CD1c-positive myeloid dendritic cell (primary cell): ENCODE measurements around the gene ST8SIA6.
"Not testable (repeated sequence)": the region's sequence is repeated elsewhere in the genome, so short reads cannot be mapped to it uniquely, and the experiment has no call there.

Source experiments
- DNase-seq: peaks from one replicate; pipeline ENCODE4 v3.0.0-alpha.2; 2016; ENCODE audit errors: extremely low spot score

Gene ST8SIA6

DNA sequence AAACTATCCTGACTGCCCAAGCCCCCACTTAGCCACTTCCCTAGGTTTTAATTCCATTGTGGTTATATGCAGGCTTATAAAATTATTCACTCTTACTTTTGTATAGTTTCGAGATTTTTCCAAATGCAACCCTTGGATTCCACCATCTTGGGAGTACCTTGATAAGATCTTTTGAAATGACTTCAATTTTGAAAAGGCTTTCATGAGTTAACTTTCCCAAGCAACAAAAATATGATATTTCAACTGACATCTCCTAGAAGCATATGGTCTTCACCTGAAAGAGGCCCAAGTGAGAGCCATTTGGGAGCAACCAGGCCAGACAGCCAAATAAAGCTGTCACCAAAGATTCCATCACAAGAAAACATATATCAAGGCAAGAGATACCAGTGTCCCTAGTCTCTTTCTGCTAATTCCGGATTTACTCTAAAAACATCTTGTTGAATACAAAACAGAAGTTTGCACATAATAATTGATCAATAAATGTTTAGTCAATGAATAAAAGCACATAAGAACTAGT lies 1.7 kb upstream of the ST8SIA6 start:
- no peak for DNase-seq

DNA sequence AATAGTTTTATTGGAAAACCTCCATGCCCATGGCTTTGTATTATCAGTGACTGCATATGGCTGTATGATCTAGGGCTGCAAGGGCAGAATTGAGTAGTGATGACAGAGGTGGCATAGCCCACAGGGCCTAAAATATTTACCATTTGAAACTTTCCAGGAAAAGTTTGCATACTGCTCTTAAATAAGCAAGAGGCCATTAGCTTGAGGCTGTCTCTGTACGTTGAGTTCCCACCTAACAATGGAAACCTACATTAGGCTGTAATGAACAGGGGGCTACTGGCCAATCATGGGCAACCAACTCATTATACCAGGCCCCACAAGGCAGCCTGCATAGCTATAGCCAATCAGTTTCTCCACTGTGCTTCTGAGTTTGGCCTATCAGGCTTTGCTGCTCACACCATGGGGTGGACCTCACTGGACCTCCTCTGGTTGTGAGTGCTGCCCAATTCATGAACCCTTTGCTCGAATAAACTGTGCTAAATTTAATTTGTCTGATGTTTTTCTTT lies 673 bp upstream of the ST8SIA6 start:
- no peak for DNase-seq

GRCh38 chr10:17453373-17454091 lies 863 bp downstream of the ST8SIA6 start:
- DNase-seq = peak; percentile 37

GRCh38 chr10:17453035-17453372 lies 1.4 kb downstream of the ST8SIA6 start:
- DNase-seq = no peak

GRCh38 chr10:17452060-17452841 lies 2.1 kb downstream of the ST8SIA6 start:
- DNase-seq = peak; percentile 24

GRCh38 chr10:17450024-17450423 lies 4.4 kb downstream of the ST8SIA6 start:
- no peak for DNase-seq

GRCh38 chr10:17445400-17445998 lies 8.9 kb downstream of the ST8SIA6 start:
- no peak for DNase-seq

- DNase-seq = no peak
These were observed 10.0 kb downstream of the ST8SIA6 start for GRCh38 chr10:17444388-17444714.

DNA sequence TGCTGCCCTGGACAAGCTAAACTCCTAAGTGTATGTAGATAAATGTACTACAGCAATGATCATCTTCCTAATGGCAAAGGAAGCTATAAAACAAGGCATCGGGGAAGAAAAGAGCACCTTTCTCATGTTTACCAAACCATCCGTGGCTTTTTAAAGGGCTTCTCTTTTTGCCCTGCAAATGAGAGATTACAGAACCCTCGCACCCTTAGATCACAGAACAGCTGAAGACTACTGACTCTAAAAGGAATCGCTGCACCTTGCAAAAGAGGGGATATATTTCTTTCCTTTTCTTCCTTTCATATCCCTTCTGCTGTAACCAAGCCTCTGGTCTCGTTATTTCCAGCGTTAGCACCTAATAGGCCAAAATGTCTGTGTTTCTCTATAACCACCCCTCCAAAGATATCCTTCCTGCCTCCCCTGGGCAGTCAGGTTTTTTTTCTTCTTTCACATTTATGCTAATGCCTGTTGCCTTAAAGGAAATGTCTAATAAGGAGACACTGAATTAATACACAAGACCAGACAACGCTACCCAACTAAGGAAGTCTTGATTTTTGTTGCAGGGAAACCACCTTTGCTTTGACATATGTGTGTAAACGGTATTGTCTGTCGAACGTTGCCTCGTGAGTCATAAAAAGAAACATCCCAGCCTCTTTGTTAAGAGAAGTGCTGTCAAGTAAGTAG lies 10.5 kb downstream of the ST8SIA6 start:
- DNase-seq = no peak

DNA sequence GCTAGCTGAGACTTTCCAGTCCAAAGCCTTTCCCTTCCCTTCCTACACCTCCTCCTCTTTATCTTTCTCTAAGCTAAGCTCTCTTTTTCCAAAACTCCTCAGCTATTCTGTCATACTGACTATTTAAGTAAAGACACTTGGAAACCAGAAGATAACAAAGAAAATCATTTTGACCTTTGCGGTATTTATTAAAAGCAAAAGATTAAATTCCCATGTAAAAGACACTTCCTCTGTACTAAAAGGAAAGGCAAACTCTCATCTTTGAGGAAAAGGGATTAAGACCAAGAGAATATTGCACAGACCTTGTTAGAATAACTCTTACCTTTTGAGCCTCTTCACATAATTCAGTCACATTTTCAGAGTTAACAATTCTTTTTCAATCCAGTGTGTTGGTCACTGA lies 15.8 kb downstream of the ST8SIA6 start:
- DNase-seq = no peak

DNA sequence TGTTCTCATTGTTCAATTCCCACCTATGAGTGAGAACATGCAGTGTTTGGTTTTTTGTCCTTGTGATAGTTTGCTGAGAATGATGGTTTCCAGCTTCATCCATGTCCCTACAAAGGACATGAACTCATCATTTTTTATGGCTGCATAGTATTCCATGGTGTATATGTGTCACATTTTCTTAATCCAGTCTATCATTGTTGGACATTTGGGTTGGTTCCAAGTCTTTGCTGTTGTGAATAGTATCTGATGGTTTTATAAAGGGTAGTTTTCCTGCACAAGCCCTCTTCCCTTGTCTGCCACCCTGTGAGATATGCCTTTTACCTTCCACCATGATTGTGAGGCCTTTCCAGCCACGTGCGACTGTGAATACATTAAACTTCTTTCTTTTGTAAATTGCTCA lies 17.8 kb downstream of the ST8SIA6 start:
- not testable (repeated sequence) for DNase-seq

DNA sequence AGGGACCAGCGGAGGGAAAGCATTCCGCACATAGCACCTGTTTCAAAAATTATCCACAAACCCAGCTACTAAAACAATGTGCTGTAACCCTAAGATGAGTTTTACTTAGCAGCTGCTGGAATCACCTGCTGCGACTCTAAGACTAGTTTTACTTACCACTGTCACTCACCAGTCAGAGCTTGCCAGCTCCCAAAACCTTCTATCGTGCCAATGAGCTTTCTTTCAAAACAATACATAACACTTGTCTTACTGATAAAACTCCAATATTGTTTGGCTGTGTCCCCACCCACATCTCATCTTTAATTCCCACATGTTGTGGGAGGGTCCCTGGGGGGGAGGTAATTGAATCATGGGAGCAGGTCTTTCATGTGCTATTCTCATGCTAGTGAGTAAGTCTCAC lies 18.4 kb downstream of the ST8SIA6 start:
- DNase-seq = no peak

- no peak for DNase-seq
These were observed 19.2 kb downstream of the ST8SIA6 start for GRCh38 chr10:17435187-17435586.

DNA sequence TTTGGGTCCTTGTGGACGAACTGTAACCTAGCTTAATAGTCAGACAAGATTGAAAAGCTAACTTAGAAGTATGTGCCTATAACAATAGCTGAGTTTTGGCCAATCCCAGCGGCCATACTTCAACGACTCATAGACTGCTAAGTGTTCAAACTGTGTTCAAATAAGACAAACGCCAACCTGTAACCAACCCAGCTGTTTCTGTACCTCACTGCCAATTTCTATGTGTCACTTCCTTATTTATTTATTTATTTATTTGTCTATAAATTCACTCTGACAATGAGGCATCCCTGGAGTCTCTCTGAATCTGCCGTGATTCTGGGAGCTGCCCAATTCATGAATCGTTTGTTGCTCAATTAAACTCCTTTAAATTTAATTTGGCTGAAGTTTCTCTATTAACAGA lies 21.7 kb downstream of the ST8SIA6 start:
- no peak for DNase-seq

DNA sequence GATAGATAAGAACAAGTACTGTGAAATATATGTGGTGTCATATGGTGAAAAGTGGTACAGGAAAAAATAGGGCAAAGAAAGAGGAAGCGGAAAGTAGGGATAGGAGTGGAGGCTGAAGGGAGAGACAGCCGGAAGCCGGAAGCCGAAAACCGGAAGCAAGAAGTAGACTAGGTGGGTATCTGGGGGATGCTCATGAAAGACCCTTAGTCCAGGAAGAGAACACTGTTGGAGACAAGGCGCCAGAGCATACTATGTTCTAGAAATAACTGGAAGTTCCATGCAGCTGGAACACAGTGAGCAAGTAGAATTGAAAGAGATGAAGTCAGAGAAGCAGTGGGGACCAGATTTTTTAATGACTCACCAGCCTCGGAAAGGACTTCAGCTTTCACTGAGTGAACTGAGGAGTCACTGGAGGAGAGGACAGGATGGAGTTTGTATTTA lies 22.5 kb downstream of the ST8SIA6 start:
- DNase-seq = no peak

GRCh38 chr10:17430647-17431355 lies 23.6 kb downstream of the ST8SIA6 start:
- peak; percentile 43 for DNase-seq

DNA sequence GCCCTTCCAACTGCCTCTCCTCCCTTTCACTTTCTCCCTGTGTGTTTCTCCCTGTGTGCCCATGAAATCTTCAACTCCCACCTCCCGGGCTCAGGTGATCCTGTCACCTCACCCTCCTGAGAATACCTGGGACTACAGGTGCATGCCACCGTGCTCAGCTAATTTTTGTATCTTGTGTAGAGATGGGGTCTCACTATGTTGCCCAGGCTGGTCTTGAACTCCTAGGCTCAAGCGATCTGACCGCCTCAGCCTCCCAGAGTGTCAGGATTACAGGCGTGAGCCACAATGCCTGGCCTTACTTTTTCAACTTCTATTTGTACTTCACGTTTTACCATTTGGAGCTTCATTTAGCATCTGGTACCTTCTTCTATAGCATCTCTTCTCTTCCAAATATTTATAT lies 24.9 kb downstream of the ST8SIA6 start:
- DNase-seq = no peak

DNA sequence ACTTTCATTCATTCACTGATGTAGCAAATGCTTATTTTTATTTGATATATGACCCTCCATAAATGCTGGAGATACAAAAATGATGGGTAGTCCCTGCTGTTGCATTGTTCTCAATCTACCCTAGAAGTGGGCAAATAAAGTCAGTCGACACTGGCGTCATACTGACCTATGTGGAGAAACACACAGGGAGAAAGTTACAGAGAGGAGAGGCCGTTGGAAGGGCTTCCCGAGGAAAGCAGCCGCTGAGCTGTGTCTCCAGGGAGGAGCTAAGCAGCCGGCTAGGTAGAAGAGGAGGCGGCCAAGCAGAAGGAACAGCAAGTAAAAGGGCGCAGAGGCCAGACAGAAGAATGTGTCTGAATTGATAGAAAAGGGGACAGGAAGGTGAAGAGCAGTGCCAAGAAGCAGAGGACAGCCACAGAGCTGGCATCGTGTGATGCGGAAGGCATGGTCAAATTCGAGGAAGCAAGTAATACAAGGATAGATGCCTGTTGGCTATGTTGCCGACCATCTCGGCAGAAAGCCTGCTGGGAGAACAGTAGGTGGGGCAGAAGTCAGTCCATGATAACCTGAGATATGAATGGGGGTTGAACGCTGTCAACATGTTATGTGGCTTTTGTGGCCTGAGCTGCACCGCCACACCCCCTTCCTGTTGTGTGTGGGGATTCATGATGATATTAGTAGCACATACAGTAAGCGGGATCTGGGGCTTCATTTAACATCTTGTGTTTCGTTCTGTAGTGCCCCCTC lies 25.9 kb downstream of the ST8SIA6 start:
- peak; percentile 20 for DNase-seq

- DNase-seq = no peak
These were observed 26.6 kb downstream of the ST8SIA6 start for GRCh38 chr10:17427666-17428350.

- no peak for DNase-seq
These were observed 27.2 kb downstream of the ST8SIA6 start for GRCh38 chr10:17427201-17427600.
